Dedifferentiated amniotic fluid mesenchymal stem cell (primary cell): ENCODE data around the gene PPIL4.
"Not testable (repeated sequence)": the region's sequence is repeated elsewhere in the genome, so short reads cannot be mapped to it uniquely, and the experiment has no call there.

Experiments
- DNase-seq: peaks from one replicate; pipeline ENCODE4 v3.0.0-alpha.2; 2016; ENCODE audit errors: extremely low spot score

The PPIL4 gene

DNA sequence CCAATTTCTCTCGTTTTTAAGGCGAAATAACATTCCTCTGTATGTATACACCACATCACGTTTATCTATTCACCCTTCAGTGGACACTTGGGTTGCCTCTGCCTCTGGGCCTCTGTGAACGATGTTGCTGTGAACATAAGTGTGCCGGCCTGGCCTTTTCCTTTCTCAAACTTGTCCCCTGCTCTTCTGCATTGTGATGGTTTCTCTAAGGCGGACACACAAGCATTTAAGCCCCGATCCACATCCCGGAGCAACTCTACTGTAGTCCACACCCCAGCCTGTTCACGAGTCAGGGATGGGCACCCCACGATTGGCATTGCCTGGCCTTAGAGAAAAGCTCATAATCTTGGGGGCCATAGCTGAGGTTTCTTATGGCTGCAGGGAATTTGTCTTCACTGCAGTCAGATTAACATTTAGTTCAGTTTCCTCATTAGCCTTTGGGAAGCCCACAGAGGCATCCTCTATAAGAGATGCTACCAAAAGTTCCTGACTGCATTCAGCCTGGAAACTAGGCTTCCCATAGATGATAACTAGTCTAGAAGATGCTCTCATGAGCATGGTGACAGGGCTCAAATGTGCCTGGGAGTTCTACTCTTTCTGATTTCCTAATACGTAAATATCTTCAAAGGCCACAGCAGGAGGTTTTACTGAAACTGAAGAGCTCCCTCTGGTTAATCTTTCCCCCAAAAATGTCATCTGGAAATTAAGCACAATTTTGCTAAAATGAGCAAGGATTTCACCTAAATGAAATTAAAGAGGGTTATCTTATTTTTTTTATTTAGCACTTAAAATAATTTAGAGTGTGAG is 61.8 kb downstream of the PPIL4 start:
- no peak for DNase-seq

DNA sequence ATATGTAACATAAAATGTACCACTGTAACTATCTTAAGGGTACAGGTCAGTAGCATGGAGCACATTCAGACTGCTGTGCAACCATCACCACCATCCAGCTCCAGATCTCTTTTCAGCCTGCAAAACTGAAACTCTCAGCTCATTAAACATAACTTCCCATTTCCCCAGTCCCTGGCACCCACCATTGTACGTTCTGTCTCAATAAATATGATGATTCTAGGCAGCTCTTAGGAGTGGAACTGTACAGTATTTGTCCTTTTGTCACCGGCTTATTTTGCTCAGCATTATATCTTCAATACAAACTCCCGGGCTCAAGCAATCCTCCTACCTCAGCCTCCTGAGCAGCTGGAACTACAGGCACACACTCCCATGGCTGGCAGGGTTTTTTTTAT is 62.5 kb downstream of the PPIL4 start:
- DNase-seq, result no peak

DNA sequence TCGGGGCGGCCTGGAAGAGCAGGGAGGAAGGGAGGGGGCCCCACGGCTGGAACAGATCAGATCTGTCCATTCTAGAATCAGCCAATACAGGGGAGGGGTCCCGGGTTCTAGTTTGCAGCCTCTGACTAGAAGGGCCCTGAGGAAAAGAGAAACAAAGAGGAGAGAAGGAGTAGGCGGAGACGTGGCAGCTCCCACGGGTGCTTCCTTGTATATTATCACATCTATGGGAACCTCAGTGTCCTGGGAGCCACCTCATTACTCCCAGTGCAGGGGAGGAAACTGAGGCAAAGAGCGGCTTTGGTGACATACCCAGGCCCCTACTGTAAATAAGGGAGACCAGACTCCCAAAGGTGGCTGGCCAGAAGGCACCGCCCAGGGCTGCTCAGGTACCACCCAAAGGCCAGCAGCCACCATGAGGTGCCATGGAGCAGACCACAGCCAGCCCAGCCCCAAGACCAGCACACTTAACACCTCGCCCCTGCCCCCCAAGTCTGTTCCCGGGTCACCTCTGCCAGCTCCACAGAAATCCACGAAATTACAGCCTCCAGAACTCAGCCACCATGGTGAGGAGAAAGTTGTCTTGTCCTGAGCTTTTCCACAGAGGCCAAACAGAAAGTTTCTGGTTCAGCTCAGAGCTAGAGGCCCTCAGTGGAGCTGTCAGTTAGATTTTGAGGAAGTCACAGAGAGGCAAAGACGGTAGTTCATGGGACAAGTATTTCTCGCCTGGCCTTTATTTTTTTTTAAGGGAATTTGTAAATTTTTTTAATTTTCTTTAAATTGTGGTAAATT is 63.1 kb downstream of the PPIL4 start:
- DNase-seq, result no peak

DNA sequence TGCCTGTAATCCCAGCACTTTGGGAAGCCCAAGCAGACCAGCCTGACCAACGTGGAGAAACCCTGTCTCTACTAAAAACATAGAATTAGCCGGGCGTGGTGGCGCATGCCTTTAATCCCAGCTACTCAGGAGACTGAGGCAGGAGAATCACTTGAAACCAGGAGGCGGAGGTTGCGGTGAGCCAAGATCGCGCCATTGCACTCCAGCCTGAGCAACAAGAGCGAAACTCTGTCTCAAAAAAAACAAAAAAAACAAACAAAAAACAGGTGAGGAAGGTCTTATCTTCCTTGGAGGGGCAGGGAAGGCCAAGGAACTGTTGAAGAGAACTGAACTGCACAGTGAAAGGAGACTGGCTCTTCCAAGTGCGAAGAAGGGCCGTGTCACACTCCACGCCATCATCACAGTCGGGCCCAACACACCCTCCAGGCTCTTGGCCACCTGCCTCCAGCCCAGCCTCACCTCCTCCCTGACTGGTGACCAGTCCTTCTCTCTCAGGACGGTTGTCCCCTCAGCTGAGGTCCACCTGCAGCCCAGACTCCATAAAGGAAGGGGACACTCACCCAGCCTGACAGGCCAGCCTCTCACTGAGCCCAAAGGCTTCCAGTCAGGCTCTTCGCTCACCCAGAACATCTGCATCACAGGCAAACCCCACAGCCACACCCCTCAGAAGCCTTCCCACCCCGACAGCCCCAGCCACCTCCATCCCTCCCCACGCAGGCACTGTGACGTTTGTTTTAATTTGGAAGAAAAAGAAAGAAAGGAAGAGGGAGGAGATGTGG is 65.2 kb downstream of the PPIL4 start:
- no peak for DNase-seq

DNA sequence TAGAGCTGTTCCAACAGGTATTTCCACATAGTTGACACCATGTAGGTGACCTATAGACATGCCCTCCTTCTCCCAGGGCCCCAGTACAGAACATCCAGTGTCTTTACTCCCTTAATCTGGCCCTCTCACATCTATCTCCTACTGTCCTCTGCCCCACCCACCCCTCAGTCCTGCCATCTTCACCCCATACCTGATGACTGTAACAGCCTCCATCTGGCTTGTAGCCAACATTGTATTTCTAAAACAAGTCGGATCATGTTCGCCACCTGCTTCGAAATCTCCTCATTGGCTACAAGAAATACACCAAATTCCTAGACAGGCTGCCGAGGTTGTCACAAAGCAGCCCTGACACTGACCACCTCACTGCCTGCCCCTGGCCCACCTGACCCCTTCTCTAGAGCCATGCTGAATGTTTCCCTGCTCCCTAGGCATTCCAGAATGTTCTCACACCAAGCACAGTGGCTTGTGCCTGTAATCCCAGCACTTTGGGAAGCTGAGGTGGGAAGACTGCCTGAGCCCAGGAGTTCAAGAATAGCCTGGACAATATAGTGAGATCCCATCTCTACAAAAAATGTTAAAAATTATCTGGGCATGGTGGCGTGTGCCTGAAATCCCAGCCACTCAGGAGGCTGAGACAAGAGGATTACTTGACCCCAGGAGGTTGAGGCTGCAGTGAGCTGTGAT is 67.1 kb downstream of the PPIL4 start:
- DNase-seq, result no peak

DNA sequence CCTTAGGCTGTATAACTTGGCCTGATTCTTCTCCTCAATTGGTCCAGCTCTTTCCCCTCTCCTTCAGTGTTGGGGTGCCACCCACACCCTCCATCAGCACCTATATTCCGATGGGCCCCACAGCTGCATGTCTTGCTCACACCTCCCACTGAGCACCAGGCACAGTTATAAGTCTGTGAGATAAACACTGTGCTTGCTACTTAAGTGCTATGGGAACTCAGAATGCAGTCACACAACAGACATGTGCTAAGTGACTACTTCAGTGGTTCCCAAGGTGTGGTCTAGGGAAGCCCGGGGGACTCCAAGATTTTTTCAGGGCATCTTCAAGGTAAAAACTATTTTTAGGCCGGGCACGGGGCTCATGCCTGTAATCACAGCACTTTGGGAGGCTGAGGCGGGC is 68.3 kb downstream of the PPIL4 start:
- no peak for DNase-seq

DNA sequence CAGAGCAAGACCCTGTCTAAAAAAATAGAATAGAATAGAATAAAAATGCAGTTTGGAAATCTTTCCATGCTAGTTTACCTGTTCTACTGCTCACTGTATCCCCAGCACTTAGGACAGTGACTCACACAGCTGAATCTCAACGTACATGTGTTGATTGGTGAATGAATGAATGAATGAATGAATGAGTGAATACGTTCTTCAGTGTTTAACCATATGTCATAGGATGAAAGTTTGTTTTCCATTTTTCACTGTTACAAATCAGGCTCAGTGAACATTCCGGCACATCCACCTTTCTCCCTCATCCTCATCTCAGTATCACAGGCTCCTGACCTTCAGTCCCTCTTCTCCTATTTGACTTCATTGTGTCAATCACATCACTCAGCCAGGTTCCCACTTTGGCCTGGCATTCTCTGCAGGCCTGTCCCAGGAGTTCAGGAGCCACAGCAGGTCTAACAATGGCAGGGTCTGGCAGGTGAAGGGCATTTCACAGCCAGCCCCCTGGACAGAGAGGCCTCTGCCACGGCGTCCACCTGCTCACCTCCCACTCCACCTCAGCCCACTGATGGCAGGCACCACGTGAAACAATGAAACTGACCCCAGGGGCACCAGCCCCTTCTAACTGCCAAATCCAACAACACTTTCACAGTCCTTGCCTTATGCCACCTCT is 68.9 kb downstream of the PPIL4 start:
- DNase-seq, result no peak

DNA sequence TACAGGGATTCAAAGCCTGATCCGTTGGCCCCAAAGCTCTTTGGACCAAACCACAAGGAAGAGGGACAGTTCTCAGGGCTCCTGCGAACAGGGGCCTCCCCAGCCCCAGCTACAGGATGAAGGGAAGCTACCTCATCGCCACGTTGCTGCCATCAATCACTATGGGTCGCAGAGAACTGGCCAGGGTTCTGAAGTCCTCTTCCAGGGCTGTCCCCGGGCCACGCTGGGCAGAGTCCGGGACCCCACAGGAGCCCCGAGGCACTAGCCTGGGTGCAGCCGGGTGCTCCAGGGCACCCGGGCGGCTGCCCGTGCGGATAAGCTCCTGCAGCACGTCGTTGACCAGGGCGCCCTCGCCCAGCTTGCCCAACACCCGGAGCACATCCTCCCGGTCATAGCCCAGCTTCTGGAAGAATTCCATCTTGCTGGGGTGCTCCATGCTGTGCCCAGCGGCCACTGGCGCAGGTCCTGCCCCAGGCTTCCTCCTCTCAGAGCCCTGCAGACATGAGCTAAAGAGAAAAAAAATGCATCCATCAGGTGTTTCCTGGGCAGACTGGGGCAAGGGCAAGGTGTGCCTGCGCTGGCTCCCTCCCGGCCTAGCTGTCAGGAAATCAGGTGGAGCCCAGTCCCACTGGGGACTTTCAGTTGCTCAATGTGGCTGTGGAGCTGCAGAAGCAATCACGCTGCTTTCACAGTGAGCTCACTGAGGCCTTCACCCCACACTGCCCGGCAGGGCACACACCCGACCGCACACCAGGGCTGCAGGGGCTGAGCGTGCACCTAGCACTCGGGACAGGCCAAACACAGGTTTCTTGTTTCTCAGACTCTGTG is 71.5 kb downstream of the PPIL4 start:
- DNase-seq, result no peak

DNA sequence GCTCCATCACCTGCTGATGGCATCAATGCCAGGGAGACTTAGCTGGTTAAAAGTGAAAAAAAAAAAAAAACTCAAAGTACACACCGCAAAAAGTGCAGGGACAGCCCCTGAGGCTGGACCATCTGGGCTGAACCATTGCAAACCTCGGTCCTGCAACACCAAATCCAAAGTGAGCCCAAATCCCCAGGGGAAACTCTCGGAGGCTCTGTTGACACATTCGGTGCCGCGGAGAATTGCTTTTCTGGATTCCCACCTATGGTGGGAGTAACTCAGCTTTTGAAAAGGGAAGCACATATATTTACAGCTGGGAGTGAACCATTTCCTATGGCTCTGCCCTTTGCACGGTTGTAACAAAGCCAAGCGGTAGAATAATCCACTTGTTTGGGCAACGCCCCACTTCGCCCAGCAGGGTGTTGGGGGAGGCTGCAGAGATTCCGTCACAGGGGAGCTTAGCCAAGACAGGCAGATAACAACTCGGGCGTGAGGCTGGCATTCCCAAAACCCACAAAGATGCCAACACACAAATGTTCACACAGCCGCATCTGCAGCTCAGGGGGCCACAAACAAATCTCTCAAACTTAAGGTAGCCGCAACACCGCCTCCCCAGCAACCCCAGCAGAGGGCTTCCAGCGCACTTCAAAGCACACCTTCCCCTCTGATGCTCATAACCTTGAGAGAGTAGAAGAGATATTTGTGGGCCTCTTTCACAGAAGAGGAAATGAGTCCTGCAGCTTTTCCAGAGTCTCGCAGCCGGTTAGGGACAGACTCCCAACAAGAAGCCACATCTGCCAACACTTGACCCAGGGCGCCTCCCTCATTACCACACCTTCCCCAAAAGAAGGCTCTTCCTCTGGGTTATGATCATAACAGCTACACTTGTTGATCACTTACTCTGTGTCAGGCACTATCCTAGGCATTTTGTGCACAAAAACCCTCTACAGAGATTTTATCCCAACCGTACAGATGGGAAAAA is 72.5 kb downstream of the PPIL4 start:
- no peak for DNase-seq

DNA sequence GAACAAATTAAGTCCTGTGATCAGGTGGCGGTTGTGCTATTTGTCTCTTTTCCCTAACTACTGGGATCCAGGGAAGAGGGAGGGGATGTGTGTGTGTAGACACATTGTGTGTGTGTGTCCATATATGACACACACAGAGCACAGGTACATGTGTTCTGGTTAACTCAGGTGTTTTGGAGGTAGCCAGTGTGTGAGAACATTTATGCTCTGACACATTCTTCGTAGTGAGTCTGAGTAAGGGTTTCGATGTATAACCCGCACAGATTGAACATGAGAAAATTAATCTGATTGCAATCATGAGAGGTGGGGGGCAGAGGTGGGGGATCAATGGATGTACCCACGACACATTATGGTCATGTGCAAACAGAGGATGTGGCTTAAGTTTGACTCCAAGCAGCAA is 73.6 kb downstream of the PPIL4 start:
- DNase-seq, result no peak

DNA sequence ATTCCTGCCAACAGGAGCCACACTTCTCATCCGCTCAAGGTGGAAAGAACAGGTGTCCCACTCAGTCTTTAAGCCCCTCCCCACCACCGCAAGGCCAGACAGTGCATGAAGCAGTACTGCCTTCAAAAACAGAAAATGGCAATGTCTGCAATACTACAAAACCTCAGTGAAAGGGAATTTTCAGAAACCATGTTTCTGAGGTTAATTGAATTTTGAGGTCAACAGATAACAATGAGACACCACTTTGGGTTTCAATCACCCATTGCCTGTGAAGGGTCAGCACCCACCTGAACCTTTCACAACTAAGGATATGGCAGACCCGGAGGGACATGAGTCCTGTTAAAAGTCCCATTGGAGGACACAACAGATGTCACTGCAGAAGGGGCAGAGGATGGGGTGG is 74.0 kb downstream of the PPIL4 start:
- DNase-seq, result no peak

DNA sequence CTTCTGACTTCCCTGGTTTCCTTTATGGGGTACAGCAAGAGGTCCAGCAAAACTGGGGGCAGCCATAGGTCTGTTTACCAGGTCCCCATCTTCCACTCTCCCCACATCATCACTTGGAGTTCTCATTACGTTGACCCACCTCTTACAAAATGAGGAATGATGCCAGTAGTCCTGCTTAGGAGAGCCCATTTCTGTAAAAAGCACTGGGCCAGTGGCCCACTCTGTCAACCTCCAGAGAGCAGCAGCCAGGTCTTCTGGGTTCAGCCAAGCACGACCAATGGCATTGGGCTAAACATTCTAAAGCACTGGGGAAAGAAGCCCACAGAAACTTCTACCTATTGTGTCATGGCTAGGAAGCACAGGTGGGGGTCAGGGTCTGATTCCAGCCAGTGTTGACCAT is 74.9 kb downstream of the PPIL4 start:
- DNase-seq, result no peak

DNA sequence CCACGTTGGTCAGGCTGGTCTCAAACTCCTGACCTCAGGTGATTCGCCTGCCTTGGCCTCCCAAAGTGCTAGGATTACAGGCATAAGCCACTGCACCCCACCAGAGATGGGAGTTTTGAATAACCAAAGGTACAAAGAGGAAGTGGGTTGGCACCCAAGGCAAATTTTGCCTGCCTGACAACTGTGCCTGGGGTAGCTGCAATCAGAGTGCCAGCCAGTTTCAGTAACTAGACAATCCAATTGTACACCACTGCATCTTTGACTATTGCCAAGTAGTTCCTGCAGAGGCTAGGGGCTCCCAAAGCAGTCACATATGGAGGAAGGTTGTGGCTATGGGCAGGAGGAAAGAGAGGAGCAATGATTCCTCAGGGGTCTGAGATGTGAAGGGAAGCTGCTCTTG is 77.7 kb downstream of the PPIL4 start:
- no peak for DNase-seq

DNA sequence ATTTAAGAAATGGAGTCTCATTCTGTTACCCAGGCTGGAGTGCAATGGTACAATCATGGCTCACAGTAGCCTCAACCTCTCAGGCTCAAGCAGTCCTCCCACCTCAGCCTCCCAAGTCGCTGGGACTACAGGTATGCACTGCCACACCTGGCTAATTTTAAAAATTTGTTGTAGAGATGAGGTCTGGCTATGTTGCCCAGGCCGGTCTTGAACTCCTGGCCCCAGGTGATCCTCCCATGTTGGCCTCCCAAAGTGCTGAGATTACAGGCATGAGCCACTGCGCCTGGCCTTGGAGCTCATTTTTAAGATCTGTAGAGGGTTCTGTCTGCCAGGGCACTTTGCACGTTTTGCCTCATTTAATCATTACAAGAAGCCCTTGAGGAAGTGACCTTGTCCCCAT is 78.6 kb downstream of the PPIL4 start:
- DNase-seq, result no peak

DNA sequence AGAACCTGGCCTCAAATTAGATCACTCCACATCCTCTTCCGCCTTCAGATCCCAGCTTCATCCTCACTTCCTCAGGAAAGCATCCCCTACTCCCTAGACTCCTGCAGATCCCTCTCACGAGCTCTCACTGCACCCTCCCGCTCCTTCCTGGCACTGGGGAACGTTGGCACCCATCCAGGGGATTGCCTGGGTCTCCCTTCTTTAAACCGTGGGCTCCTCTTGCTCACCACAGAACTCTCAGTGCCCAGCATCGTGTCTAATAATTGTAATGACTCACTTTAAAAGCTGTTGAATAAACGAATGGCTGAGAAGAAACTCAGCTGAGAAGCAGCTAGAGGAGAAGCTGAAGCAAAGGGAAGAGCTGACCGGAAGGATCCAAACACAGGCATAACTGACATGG is 81.4 kb downstream of the PPIL4 start:
- DNase-seq, result no peak

DNA sequence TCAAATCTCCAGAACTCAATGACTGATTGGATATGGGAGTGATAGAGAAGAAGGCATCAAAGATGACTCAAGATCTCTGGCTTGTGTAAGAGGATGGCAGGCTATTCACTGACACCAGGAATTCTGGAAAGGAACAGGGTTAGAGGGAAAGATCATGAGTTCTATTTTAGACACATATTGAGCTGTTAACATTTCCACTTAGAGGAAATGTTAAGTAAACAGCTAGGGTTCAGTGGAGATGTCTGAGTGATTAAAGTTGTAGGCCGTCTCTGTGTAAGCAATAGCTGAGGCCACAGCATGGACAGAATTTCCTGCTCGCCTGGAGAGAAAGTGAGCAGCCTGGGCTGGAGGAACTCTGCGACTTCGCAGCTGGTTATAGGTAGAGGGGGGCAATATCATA is 82.1 kb downstream of the PPIL4 start:
- no peak for DNase-seq

DNA sequence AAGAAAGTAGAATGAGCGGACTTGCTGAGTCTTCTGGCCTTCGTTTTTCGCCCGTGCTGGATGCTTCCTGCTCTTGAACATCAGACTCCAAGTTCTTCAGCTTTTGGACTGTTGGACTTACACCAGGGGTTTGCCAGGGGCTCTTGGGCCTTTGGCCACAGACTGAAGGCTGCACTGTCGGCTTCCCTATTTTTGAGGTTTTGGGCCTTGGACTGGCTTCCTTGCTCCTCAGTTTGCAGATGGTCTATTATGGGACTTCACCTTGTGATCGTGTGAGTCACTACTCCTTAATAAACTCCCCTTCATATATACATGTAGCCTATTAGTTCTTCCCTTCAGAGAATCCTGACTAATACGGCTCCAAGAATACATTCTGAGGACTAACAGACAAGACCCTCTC is 83.1 kb downstream of the PPIL4 start:
- DNase-seq, result not testable (repeated sequence)

DNA sequence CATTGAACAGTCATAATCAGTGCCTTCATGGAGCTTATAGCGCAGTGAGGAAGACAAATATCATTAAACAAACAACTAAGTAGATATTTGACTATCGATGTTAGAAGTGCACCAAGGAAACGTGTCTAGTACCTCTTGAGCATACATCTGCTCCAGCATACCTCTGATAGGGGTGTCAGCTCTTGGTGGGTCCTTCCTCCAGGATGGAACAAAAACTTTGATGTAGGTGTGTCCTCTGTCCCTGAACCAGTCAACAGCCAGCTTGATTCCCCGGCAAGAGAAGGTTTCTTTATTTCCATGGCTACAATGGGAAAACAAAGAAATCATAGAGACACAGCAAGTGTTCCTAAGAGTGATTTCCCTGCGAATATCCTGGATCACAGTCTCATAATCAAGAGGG is 84.2 kb downstream of the PPIL4 start:
- DNase-seq, result no peak

DNA sequence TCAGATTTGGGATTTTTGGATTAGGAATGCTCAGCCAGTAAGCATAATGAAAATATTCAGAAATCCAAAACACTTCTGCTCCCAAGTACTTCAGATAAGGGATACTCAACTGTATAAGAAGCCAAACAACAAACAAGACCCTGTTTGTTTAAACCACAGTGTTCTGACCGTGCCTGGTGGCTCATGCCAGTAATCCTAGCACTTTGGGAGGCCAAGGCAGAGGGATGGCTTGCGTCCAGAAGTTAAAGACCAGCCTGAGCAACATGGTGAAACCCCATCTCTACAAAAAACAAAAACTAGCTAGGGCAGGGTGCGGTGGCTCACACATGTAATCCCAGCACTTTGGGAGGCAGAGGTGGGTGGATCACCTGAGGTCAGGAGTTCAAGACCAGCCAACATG is 85.6 kb downstream of the PPIL4 start:
- not testable (repeated sequence) for DNase-seq
